SK-N-DZ (cell line): ENCODE measurements around the gene TMEM107.
"Not testable (repeated sequence)": the region's sequence is repeated elsewhere in the genome, so short reads cannot be mapped to it uniquely, and the experiment has no call there.

Experiments used
- DNase-seq: peaks from one replicate; pipeline ENCODE4 v3.0.0-alpha.2; 2015; ENCODE audit warnings: low spot score

TMEM107 gene

GRCh38 chr17:8189711-8190477 is 13.7 kb upstream of the TMEM107 start, which contains the start of gene BORCS6:
TSS of gene BORCS6 (minus strand) at chr17:8190180. CDS start at chr17:8190140, 40 bp downstream.
- DNase-seq = peak; percentile 99

- DNase-seq = peak; percentile 41
These were observed 13.0 kb upstream of the TMEM107 start for GRCh38 chr17:8189041-8189710.

- no peak for DNase-seq
These were observed 12.2 kb upstream of the TMEM107 start for GRCh38 chr17:8188263-8188839.

- DNase-seq = peak; percentile 99
These were observed 11.5 kb upstream of the TMEM107 start for GRCh38 chr17:8187517-8188262.

- DNase-seq = peak; percentile 98
These were observed 10.8 kb upstream of the TMEM107 start for GRCh38 chr17:8186787-8187516.

- no peak for DNase-seq
These were observed 10.2 kb upstream of the TMEM107 start for GRCh38 chr17:8186446-8186786.

- peak; percentile 86 for DNase-seq
These were observed 9.6 kb upstream of the TMEM107 start for GRCh38 chr17:8185582-8186445.

GRCh38 chr17:8176998-8177731 is 985 bp upstream of the TMEM107 start:
- no peak for DNase-seq

GRCh38 chr17:8175795-8176196 is 384 bp downstream of the TMEM107 start:
- no peak for DNase-seq

- DNase-seq = no peak
These were observed 2.3 kb downstream of the TMEM107 start for GRCh38 chr17:8173871-8174322.

- peak; percentile 99 for DNase-seq
These were observed 2.9 kb downstream of the TMEM107 start for GRCh38 chr17:8173056-8173870.

- DNase-seq = not testable (repeated sequence)
These were observed 6.0 kb downstream of the TMEM107 start for GRCh38 chr17:8170186-8170585.

- DNase-seq = no peak
These were observed 8.7 kb downstream of the TMEM107 start for GRCh38 chr17:8167526-8167925.

GRCh38 chr17:8166731-8167130 is 9.4 kb downstream of the TMEM107 start:
- DNase-seq = no peak

- no peak for DNase-seq
These were observed 11.4 kb downstream of the TMEM107 start for GRCh38 chr17:8164815-8165131.

- DNase-seq = peak; percentile 54
These were observed 12.0 kb downstream of the TMEM107 start for GRCh38 chr17:8163978-8164814.

- peak; percentile 58 for DNase-seq
These were observed 12.9 kb downstream of the TMEM107 start for GRCh38 chr17:8162997-8163977.
